ENCODE data around the gene GON7.

DNA sequence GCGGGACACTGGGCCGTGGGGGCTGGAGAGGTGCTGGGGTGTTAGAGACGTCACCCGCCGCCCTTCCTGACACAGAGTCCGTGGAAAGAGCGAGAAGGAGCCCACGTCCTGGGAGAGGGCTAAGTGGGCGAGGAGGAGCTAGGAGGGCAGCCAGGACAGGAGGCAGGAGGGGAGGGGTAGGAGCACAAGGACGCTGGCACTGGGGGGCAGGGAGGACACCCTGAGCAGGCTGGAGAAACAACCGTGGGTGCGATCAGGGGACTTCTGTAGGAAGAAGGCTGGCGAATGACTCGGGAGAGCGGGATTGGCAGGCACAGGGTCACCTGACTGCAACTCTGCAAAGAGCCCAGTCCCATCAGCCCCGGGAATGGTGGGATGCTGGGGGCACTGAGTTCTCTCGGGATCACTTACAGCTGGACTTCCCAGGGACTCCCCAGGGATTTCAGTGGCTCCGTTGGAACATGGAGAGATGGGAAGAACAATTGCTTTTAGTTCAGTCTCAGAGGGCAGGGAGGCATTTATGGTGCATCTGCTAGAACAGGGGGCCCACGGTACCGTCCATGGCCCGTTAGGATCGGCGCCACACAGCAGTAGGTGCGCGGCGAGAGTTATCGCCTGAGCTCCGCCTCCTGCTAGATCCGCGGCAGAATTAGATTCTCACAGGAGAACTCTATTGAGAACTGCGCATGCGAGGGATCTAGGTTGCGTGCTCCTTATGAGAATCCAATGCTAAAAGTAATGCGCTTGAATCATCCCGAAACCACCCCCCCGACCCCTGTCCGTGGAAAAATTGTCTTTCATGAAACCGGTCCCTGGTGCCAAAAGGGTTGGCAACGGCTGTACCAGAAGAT, 24.5 kb upstream of the GON7 start:
- no peak for TF ChIP-seq CTCF (IDR thresholded peaks at IDR 0.05; ENCODE audit: insufficient read depth, low read length, poor library complexity, severe bottlenecking)
- no peak for TF ChIP-seq EZH2phosphoT487 (conservative IDR thresholded peaks at IDR 0.05; ENCODE audit: low read length)

All from SU-DHL-6 (cell line).